ENCODE measurements around the gene MANEAL.

Gene MANEAL

DNA sequence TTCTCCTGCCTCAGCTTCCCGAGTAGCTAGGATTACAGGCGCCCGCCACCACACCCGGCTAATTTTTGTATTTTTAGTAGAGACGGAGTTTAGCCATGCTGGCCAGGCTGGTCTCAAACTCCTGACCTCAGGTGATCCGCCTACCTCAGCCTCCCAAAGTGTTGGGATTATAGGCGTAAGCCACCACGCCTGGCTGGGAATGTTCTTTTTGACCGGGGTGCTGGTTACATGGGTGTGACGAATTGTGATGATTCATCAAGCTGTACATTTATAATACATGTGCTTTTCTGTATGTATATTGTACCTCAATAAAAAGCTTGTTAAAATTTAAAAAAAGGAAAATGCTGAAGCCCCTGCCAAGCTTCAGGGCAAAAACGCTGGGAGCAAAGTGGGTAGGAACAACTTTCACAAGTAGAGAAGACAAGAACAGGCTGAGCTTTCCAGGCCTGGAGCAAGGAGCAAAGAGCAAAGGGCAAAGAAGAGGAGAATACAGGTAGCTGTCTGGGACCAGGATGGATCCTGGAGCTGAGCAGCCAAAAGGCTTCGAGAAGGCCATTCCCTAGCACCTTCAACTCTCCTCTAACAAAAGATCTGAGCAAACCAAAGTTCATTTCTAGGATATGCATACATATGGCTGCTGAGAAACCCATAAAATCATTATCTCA, 34.9 kb downstream of the MANEAL start:
- DNase-seq (ENCODE audit: low spot score): no peak

DNA sequence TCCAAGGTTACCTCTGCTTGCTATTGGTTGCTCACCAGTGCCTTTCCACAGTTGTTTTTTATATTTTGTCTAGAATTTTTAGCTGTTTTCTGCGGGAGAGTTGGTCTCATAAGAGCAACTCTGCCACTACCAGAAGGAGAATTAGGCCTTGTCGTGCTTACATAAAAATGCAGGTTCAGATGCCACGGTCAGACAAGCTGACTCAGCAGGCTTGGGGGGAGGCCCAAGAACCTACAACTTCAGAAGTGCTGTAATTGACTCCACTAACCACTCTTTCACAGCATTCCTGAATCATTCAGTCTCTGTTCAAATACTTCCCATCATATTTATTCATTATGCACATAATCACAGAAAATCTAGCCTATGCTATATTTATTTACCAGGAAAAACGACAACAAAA, 37.5 kb downstream of the MANEAL start:
- no peak for DNase-seq (ENCODE audit: low spot score)

DNA sequence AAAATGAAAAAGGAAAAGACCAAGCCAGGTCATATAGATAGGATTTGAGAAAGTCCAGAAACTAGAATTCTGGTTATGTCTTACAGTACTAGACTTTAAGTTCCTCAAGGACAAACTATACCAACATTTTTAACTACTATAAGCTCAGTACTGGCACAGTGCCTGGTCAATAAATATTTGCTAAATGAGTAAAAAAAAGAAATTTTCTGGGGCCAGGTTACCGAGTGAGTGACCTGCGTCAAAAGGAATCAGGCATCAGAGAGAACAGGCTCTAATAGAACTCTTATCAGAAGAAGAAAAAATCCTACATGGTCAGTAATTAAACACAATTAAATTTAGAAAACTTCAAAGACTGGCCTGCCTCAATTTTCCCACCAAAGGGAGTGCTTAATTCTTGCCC, 38.2 kb downstream of the MANEAL start:
- no peak for DNase-seq (ENCODE audit: low spot score)

DNA sequence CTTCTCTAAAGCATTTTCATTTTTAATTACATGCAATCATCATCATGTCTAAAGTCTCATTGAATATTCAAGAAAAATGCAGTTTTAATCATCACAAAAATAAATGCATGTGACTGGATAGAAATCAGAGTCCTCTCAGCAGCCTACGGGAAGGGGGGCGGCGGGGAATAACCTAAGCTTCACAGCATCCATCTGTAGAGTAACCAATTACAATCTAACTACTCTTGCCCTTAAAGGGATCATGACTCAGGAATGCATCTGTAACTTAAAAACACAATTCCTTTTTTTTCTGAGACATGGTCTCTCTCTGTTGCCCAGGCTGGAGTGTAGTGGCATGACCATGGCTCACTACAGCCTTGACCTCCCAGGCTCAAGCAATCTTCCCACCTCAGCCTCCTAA, 43.1 kb downstream of the MANEAL start:
- DNase-seq (ENCODE audit: low spot score): no peak

DNA sequence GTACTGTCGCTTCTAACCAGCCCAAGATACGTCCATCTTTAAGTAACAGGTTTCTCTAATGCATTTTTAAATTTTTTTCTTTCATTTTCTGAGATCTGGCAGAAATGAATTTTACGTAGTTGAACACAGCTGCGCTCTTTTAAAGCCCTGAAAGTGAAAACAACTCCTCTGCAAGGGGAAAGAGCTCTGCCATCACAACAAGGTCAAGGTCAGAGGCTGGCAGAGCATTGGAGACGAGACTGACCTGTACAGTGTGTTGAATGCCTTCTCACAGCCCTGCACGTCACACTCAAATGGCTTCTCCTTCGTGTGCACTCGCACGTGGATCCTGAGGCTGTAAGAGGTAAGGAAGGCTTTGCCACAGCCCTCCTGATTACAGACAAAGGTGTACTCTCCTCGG, 46.0 kb downstream of the MANEAL start:
- DNase-seq (ENCODE audit: low spot score): no peak

DNA sequence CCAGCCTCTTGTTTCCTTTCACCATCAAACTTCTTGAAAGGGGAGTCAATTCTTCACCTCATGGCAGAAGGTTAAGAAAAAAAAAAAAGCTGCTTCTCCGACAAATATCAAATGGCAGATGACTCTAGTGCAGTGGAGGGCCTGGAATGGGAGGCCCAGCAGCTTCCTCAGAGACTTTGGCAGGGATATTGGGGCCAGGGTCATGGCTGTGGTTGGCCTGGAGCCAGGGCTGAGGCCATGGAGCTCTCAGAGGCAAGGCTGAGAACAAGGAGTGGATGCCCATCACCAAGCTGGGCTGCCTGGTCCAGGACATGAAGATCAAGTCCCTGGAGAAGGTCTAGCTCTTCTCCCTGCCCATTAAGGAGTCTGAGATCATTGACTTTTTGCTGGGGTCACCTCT, 47.1 kb downstream of the MANEAL start:
- DNase-seq (ENCODE audit: low spot score): no peak

DNA sequence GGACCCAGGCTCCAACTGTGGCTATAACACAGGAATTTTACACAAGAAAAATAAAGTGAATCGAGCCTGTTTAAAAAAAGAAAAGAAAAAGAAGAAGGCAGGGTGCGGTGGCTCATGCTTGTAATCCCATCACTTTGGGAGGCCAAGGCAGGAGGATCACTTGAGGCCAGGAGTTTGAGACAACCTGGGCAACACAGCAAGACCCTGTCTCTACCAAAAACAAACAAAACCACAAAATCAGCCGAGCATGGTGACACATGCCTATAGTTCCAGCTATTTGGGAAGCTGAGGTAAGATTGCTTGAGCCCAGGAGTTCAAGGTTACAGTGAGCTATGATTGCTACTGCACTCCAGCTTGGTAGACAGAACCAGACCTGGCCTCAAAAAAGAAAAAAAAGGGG, 48.0 kb downstream of the MANEAL start:
- DNase-seq (ENCODE audit: low spot score): no peak

DNA sequence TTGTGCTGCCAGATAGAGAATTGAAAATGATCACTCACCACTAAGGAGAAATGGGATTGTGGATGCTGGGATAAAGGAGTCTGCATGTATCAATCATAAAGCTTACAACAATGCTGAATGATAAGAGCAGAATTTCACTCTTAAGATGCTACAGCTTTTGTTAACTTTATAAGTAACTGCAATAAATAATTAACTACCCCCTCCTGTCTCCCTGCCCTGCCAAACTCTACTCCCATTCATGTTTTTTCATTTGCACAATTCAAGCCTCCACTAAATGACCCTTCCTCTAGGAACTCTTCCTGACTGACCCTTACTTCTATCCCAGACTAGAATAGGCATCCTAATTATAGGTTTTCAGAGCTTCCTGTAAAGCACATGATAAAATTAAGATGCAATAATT, 50.9 kb downstream of the MANEAL start:
- no peak for DNase-seq (ENCODE audit: low spot score)

DNA sequence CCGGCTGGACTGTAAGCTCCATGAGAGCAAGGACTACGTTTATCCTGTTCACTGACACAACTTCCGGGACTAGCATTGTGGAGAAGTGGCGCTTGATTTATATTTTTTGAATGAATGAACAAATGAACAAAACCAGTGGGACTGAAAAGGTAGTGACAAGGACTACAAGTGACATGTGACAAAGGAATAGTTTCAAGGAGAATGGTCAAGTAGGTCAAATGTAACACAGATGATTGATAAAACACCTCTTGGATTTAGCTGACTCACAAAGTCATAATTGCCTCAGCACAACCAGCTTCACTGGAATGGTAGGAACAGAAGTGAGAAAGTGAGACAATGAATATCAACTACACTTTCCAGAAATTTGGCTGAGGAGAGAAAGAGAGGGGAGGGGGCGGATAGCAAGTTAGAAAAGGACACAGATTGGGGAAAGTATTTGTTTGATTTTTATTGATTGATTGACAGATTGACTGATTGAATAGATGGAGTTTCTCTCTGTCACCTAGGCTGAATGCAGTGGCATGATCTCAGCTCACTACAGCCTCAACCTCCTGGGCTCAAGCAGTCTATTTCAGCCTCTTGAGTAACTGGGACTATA, 51.5 kb downstream of the MANEAL start:
- no peak for DNase-seq (ENCODE audit: low spot score)

DNA sequence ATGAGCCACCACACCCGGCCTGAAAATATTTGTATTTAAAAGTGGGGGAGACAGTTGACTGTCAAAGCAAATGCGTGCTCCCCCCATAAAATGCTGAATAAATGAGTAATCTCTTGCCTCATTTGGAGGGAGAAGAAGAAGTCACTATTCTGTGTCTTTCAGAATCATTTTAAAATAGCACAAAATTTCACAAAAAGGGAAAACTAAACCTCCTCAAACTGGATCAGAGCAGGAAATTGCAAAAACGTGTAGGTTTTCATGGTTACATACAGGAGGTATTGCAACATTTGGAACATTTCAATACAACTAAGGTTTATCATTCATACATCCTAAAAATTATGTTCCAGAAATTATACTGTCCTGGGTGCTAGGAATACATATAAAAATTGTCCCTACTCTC, 52.1 kb downstream of the MANEAL start:
- no peak for DNase-seq (ENCODE audit: low spot score)

DNA sequence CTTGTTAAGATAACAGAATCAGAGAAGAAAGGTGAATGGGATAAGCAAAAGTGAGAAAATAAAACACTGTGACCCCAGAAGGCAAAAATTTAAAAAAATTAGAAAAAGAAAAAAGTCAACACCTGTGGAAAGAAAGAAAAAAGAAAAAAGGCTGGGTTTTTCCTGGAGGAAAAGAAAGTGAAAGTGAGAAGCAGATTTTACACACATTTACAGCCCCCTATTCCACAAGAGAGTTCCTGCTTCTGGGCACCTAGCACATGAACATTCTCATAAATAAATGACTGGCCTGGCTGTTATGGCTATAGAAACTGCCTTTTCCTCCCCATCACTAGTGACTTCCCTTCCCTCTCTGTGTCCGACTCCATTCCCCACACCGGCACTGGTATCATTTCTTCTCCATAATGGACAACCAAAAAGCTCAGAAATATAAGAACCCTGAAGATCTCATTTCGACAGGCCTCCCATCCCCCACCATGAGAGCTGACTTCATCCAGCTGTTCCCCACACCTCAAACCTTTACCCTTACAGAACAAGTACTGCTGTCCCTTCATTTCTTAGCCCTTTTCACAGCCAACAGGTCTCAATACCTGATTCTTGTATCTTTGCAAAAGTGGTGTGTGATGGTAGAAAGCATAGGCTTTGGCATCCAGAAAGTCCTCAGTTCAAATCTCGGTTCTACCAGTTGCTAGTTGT, 53.1 kb downstream of the MANEAL start:
- DNase-seq (ENCODE audit: low spot score): no peak

DNA sequence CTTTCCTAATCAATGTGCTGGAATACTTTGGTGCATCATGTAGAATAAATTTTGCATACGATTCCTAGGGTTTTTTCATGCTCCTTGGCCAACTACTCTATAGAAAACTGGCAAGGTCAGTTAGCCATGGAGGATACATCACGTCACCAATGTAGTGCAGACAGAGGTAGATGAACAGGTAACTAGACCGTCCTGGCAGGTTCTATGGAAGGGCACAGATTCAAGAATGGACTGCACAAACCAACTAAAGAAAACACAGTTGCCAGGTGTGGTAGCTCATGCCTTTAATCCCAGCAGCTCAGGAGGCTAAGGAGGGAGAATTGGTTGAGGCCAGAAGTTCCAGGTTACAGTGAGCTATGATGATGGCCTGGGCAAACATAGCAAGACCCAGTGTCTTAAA, 55.8 kb downstream of the MANEAL start:
- no peak for DNase-seq (ENCODE audit: low spot score)

DNA sequence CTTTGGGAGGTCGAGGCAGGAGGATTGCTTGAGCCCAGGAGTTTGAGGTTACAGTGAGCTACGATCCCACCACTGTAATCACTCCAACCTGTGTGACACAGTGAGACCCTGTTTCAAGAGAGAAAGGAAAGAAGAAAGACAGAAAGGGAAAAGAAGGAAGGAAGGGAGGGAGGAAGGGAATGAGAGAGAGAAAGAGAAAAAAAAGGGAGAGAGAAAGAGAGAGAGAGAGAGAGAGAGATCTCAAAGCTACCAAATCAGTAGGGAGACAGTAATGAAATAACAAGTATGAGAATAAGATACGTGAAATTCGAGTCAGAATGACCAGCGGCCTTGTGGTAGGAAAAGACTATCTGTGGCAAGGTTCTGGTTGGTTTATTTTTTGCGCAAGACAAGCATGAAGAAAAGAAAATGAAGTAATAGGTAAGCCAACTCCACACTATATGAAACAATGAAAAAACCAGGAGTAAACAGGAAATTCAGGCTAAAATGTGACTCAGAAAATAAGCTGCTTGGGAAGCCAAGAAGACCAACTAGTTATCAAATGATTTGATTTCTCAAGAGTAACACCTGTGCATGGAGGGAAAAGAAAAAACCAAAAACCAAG, 56.8 kb downstream of the MANEAL start:
- DNase-seq (ENCODE audit: low spot score): no peak
